ENCODE results near the gene THBS1.

Gene THBS1

GRCh38 chr15:39589815-39590644 is 9.2 kb downstream of the THBS1 start:
- no peak for DNase-seq

GRCh38 chr15:39591141-39591895 is 10.4 kb downstream of the THBS1 start:
- DNase-seq, result no peak

GRCh38 chr15:39591896-39592315 is 11.0 kb downstream of the THBS1 start:
- DNase-seq, result no peak

DNA sequence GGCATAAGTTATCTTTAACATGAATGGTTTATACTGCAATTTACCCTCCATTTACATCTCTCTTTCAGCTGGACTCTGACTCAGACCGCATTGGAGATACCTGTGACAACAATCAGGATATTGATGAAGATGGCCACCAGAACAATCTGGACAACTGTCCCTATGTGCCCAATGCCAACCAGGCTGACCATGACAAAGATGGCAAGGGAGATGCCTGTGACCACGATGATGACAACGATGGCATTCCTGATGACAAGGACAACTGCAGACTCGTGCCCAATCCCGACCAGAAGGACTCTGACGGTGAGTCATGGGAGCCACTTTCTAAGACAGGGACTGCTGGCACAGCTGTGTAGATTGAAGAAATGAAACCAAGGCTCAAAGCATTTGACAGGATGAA is 11.6 kb downstream of the THBS1 start:
- DNase-seq, result no peak

- DNase-seq, result no peak
These were observed 12.3 kb downstream of the THBS1 start for GRCh38 chr15:39593071-39593655.

- DNase-seq, result no peak
These were observed 13.0 kb downstream of the THBS1 start for GRCh38 chr15:39593656-39594445.

GRCh38 chr15:39594446-39595337 is 13.8 kb downstream of the THBS1 start:
- no peak for DNase-seq

- no peak for DNase-seq
These were observed 14.7 kb downstream of the THBS1 start for GRCh38 chr15:39595338-39596221.

- DNase-seq, result no peak
These were observed 15.6 kb downstream of the THBS1 start for GRCh38 chr15:39596358-39597051.

DNA sequence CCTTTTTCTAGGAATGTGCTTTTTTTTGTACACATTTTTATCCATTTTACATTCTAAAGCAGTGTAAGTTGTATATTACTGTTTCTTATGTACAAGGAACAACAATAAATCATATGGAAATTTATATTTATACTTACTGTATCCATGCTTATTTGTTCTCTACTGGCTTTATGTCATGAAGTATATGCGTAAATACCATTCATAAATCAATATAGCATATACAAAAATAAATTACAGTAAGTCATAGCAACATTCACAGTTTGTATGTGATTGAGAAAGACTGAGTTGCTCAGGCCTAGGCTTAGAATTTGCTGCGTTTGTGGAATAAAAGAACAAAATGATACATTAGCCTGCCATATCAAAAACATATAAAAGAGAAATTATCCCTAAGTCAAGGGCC is 16.5 kb downstream of the THBS1 start:
- DNase-seq, result no peak

DNA sequence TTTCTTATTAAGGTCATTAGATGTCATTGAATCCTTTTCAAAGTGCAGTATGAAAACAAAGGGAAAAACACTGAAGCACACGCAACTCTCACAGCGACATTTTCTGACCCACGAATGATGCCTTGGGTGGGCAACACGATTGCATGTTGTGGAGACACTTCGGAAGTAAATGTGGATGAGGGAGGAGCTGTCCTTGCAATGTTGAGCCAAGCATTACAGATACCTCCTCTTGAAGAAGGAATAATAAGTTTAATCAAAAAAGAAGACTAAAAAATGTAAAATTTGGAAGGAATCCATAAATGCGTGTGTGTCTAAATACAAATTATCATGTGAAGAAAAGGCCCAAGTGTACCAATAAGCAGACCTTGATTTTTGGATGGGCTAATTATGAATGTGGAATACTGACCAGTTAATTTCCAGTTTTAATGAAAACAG is 16.9 kb downstream of the THBS1 start:
- no peak for DNase-seq

- no peak for DNase-seq
These were observed 17.4 kb downstream of the THBS1 start for GRCh38 chr15:39598186-39598850.

DNA sequence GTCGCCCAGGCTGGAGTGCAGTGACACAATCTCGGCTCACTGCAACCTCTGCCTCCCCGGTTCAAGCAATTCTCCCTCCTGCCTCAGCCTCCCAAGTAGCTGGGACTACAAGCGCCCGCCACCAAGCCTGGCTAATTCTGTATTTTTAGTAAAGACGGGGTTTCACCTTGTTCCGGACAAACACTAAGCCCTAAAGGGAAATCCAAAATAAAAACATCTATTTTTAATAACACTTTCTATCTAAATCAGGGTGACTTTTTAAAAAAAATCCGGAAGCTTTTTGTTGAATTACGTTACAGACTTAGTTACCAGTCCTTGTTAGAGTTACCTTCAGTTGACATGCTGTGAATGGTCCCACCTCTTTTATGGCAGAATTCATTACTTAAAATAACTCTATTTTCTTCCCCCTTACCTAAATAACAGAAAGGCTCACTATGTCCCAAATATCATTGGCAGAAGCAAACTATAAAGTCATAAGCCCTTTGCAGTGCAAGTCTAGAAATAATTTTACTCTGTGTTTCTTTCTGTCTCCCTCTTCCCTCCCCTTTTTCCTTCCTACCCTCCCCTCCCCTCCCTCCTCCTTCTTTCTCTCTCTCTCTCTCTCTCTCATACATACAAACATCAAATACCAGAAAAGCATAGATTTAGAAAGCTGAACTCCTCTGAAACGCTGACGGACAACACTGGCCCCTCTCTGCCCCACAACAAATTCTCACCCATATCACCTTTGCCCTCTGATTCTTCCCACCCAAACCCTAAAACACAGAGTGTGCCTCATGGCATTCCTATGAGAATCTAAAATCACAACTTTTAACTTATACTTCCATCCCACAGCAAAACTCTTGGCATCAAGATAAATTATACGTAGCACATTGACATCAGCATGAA is 18.3 kb downstream of the THBS1 start:
- no peak for DNase-seq

DNA sequence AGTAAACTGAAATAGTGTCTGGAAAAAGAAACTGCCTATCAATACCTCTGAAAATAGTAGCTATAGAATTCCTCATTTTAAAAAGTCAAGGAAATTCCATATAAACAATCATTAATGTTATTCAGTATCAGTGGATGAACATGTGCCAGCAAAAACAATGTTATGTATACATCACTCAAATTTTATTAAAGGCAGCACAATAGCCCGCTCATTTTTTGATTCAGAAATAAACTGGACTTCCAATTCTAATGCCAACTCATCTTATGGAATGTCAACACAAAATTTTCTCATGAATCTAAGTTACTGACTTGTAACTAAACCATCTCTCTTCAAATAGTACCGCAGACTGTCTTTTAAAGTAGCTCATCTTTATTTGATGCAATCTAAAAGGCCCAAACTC is 19.0 kb downstream of the THBS1 start:
- no peak for DNase-seq

DNA sequence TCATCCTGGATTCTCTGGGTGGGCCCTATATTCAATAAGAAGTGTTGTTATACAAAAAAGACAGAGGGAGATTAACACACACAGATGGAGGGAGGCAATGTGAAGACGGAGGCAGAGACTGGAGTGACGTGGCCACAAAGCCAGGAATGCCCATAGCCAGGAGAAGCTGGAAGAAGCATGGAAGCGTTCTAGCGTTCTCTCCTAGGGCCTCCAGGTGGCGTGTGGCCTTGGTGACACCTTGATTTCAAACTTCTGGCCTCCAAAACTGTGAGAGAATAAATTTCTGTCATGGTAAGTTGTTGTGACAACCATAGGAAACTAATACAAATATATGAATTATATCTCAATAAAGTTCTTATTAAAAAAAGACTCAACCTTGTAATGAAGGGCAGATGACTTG is 21.3 kb downstream of the THBS1 start:
- DNase-seq, result no peak

DNA sequence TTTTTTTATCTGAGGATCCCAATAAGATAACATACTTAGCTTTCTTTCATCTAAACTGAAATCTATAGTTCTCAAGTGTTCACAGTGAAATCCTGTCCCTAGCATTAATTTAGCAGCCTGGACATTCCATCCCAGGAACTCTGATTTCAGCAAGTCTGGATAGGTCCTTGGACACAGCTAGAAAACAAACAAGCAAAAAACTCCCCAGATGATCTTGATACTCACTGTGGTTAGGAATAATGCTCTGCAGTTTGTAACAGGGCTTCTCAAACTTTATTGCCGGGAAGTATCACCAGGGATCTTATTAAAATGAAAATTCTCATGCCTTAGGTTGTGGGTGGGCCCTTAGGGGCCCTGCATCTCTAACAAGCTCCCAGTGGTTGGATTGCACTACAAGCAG is 24.3 kb downstream of the THBS1 start:
- no peak for DNase-seq

GRCh38 chr15:39608185-39609139 is 27.6 kb downstream of the THBS1 start:
- DNase-seq, result no peak

All from DMS79 treated with DMSO at 0.1 percent for 48 hours (cell line).